Mesenchymal stem cell (in vitro differentiated cells and primary cell): ENCODE results near the gene GRIK2.

Experiments
- DNase-seq: peaks from one replicate; pipeline ENCODE4 v3.0.0-alpha.2; 2013
- H2AFZ ChIP-seq: one replicate; pipeline ENCODE4 v1.6.1; 2013; ENCODE audit warnings: low read depth, mild to moderate bottlenecking, control low read depth, inconsistent platforms, low read length, moderate library complexity
- H2AK5ac ChIP-seq: 2 replicates; pipeline ENCODE4 v1.6.1; 2013; ENCODE audit warnings: low read length, moderate library complexity, mild to moderate bottlenecking, inconsistent platforms; ENCODE audit not compliant: severe bottlenecking
- H2BK120ac ChIP-seq: one replicate; pipeline ENCODE4 v1.6.1; 2013; ENCODE audit warnings: low read depth, mild to moderate bottlenecking, inconsistent platforms, low read length, moderate library complexity
- H2BK12ac ChIP-seq, 2 experiments: one replicate each; pipeline ENCODE4 v1.6.1; 2013; ENCODE audit warnings: inconsistent platforms in 2 of 2, low read length in 2 of 2, mild to moderate bottlenecking in 2 of 2, moderate library complexity in 2 of 2, control low read depth in 1 of 2
- H2BK15ac ChIP-seq: one replicate; pipeline ENCODE4 v1.6.1; 2013; ENCODE audit warnings: mild to moderate bottlenecking, low read depth, inconsistent platforms; ENCODE audit not compliant: poor library complexity, severe bottlenecking
- H2BK5ac ChIP-seq: 2 replicates; pipeline ENCODE4 v1.6.1; 2013; ENCODE audit warnings: low read depth, mild to moderate bottlenecking, low read length, control low read depth, inconsistent platforms; ENCODE audit not compliant: poor library complexity, severe bottlenecking
- H3K14ac ChIP-seq, 2 experiments: one replicate each; pipeline ENCODE4 v1.6.1; 2013; ENCODE audit warnings: inconsistent platforms in 2 of 2, low read length in 2 of 2, control low read depth in 1 of 2, mild to moderate bottlenecking in 1 of 2, moderate library complexity in 1 of 2
- H3K18ac ChIP-seq, 2 experiments: one replicate each; pipeline ENCODE4 v1.6.1; 2013; ENCODE audit warnings: inconsistent platforms in 2 of 2, low read length in 2 of 2, control low read depth in 1 of 2, low read depth in 1 of 2, mild to moderate bottlenecking in 1 of 2
- H3K23ac ChIP-seq, 2 experiments: one replicate each; pipeline ENCODE4 v1.6.1; 2013; ENCODE audit warnings: inconsistent platforms in 2 of 2, low read length in 2 of 2, mild to moderate bottlenecking in 2 of 2, moderate library complexity in 2 of 2, control low read depth in 1 of 2
- H3K27ac ChIP-seq: 2 replicates; pipeline ENCODE4 v1.5.1; 2013; ENCODE audit warnings: mild to moderate bottlenecking, moderate library complexity, low read length, control low read depth, inconsistent platforms; ENCODE audit not compliant: poor library complexity, severe bottlenecking
- H3K27me3 ChIP-seq, 2 experiments: 2 replicates each; pipeline versions ENCODE4 v1.6.1 to v1.7.0; 2013; ENCODE audit warnings: low read length in 2 of 2, mild to moderate bottlenecking in 2 of 2, moderate library complexity in 2 of 2, control low read depth in 1 of 2, inconsistent platforms in 1 of 2; ENCODE audit not compliant: control insufficient read depth in 1 of 2, insufficient read depth in 1 of 2
- H3K36me3 ChIP-seq, 2 experiments: 2 replicates each; pipeline versions ENCODE4 v1.6.1 to v1.7.0; 2013; ENCODE audit warnings: low read length in 2 of 2, control low read depth in 1 of 2, inconsistent platforms in 1 of 2, low read depth in 1 of 2, mild to moderate bottlenecking in 1 of 2; ENCODE audit not compliant: insufficient read depth in 2 of 2, control insufficient read depth in 1 of 2
- H3K4ac ChIP-seq, 2 experiments: one replicate each; pipeline ENCODE4 v1.6.1; 2013; ENCODE audit warnings: inconsistent platforms in 2 of 2, low read length in 2 of 2, mild to moderate bottlenecking in 2 of 2, moderate library complexity in 2 of 2, control low read depth in 1 of 2, low read depth in 1 of 2
- H3K4me1 ChIP-seq: 2 replicates; pipeline ENCODE4 v1.6.1; 2013; ENCODE audit warnings: low read depth, low read length, control low read depth; ENCODE audit not compliant: control insufficient read depth, insufficient read depth
- H3K4me2 ChIP-seq: 2 replicates; pipeline ENCODE4 v1.6.1; 2013; ENCODE audit warnings: low read length, mild to moderate bottlenecking, inconsistent platforms; ENCODE audit not compliant: poor library complexity, severe bottlenecking
- H3K4me3 ChIP-seq, 2 experiments: 2 replicates each; pipeline versions ENCODE4 v1.5.1 to v1.7.0; 2013; ENCODE audit warnings: low read length in 2 of 2, mild to moderate bottlenecking in 2 of 2, control low read depth in 1 of 2, low read depth in 1 of 2; ENCODE audit not compliant: insufficient read depth in 1 of 2
- H3K79me1 ChIP-seq: replicated peaks from 2 replicates; pipeline ENCODE4 v1.6.1; 2013; ENCODE audit warnings: mild to moderate bottlenecking, control low read depth, low read length, inconsistent platforms; ENCODE audit not compliant: poor library complexity, severe bottlenecking
- H3K9ac ChIP-seq: 2 replicates; pipeline ENCODE4 v1.7.0; 2013; ENCODE audit warnings: mild to moderate bottlenecking, low read length, moderate library complexity
- H3K9me3 ChIP-seq: 2 replicates; pipeline ENCODE4 v1.7.0; 2013; ENCODE audit warnings: mild to moderate bottlenecking, low read length; ENCODE audit not compliant: control insufficient read depth
- H4K8ac ChIP-seq: one replicate; pipeline ENCODE4 v1.6.1; 2013; ENCODE audit warnings: inconsistent platforms, mild to moderate bottlenecking, low read length, moderate library complexity
- H4K91ac ChIP-seq: one replicate; pipeline ENCODE4 v1.6.1; 2013; ENCODE audit warnings: mild to moderate bottlenecking, low read length, inconsistent platforms
- WGBS: methylation state at CpG from one replicate; pipeline ENCODE4 v1.1.7; 2013; ENCODE audit warnings: mixed read lengths; 5-methylcytosine and 5-hydroxymethylcytosine counted together

GRIK2 gene

DNA sequence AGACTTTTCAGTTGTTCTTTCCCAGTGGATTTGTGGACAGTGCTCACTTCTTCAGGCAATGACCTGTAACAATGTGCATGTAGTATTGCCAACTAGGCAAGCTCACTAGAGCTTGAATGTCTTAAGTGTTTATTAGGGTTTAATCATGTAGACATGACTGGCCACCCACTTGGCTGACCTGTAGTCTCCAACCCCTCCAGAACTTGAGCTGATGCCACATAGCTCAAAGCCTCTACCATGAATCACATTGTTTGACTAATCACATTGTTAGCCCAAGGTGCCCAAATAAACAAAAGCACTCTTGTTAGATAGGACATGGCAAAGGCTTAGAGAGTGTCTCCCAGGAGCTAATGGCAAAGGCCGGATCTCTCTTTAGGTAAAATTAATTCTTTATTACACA is 272.7 kb downstream of the GRIK2 start:
- Histone ChIP-seq H3K23ac (no peak overlapping the region), H3K36me3 (no peaks in the 10 kb centered on the region), H3K27ac (no peak overlapping the region), H3K4me3 (no peak overlapping the region), H2BK5ac (no peak overlapping the region), H2AK5ac (no peak overlapping the region), H4K91ac (no peak overlapping the region), H3K9me3 (no peaks in the 10 kb centered on the region), H2BK15ac (no peak overlapping the region), H3K14ac (no peak overlapping the region), H3K79me1 (no peaks in the 10 kb centered on the region), H3K4me2 (no peak overlapping the region), H3K9ac (no peak overlapping the region), H3K4ac (no peak overlapping the region), H3K18ac (no peak overlapping the region), H3K4me1 (no peaks in the 10 kb centered on the region), H2BK12ac (no peak overlapping the region), H4K8ac (no peak overlapping the region), H2AFZ (no peak overlapping the region), H3K27me3 (no peaks in the 10 kb centered on the region), H2BK120ac (no peak overlapping the region)
- DNase-seq, result no peak
- no CpG with 5 or more reads among the region's 1 CpG for WGBS

DNA sequence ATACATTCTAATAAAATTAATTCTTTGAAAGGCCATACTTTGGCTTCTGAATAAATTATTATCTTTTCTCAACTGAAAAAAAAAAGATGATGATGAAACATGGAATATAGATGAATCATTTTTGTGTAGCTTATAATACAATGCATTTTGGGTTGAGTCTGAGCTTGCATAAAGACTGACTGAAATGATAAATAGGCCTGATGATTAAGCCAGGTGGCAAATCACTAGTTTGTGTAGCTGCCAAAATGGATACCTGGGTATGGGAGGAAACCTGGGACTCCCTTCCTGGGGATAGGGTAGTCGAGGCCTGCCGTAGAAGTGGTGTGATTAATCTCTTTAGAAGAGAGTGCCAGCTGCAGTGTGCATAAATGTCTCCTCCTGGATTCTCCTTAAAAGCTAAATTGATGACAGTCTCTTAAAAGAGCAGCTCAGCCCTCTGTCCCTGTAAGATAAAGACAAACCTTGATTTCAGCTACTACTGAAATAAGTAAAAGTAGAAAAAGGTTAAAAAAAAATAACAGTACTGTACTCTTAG is 275.1 kb downstream of the GRIK2 start:
- Histone ChIP-seq H3K4me1 (no peaks in the 10 kb centered on the region), H2AFZ (no peak overlapping the region), H3K4ac (no peak overlapping the region), H3K9me3 (no peaks in the 10 kb centered on the region), H3K27ac (no peak overlapping the region), H3K14ac (no peak overlapping the region), H3K23ac (no peak overlapping the region), H2BK12ac (no peak overlapping the region), H4K8ac (no peak overlapping the region), H3K18ac (no peak overlapping the region), H3K27me3 (no peaks in the 10 kb centered on the region), H2BK120ac (no peak overlapping the region), H3K9ac (no peak overlapping the region), H3K79me1 (no peaks in the 10 kb centered on the region), H3K4me3 (no peak overlapping the region), H2AK5ac (no peak overlapping the region), H4K91ac (no peak overlapping the region), H3K4me2 (no peak overlapping the region), H3K36me3 (no peaks in the 10 kb centered on the region), H2BK15ac (no peak overlapping the region), H2BK5ac (no peak overlapping the region)
- WGBS, result 96% methylated on average over 2 of the region's 2 CpGs
- no peak for DNase-seq

DNA sequence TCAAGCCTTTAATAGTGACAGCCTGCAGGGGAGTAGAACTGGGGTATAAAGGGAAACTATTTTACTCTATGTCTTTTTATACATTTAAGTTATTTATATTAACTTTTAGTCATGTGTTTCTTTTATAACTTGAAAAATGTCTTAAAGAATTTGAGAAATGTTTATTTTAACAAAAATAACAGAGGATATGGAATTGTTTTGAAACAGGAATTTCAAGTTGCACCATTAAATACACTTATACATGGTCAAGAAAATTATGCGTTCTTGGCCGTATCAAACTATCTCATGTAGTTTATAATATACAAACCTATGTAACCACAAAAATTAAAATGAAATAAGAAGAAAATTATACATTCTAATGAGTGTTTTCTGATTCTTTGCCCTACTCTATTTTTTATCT is 282.7 kb downstream of the GRIK2 start:
- H3K14ac ChIP-seq, result no peak overlapping the region
- H3K4me1 ChIP-seq, result no peaks in the 10 kb centered on the region
- H3K23ac ChIP-seq, result no peak overlapping the region
- H2AK5ac ChIP-seq, result no peak overlapping the region
- H3K4me2 ChIP-seq, result no peak overlapping the region
- no peak overlapping the region for H3K27ac ChIP-seq
- no peak overlapping the region for H4K91ac ChIP-seq
- H2BK15ac ChIP-seq, result no peak overlapping the region
- H3K18ac ChIP-seq, result no peak overlapping the region
- H3K79me1 ChIP-seq, result no peaks in the 10 kb centered on the region
- no CpG with 5 or more reads among the region's 2 CpGs for WGBS
- no peak overlapping the region for H2BK120ac ChIP-seq
- no peak overlapping the region for H3K4ac ChIP-seq
- H3K9me3 ChIP-seq, result no peaks in the 10 kb centered on the region
- H3K36me3 ChIP-seq, result no peaks in the 10 kb centered on the region
- no peak for DNase-seq
- H2BK5ac ChIP-seq, result no peak overlapping the region
- H2BK12ac ChIP-seq, result no peak overlapping the region
- no peak overlapping the region for H2AFZ ChIP-seq
- H4K8ac ChIP-seq, result no peak overlapping the region
- H3K9ac ChIP-seq, result no peak overlapping the region
- H3K4me3 ChIP-seq, result no peak overlapping the region
- no peaks in the 10 kb centered on the region for H3K27me3 ChIP-seq

DNA sequence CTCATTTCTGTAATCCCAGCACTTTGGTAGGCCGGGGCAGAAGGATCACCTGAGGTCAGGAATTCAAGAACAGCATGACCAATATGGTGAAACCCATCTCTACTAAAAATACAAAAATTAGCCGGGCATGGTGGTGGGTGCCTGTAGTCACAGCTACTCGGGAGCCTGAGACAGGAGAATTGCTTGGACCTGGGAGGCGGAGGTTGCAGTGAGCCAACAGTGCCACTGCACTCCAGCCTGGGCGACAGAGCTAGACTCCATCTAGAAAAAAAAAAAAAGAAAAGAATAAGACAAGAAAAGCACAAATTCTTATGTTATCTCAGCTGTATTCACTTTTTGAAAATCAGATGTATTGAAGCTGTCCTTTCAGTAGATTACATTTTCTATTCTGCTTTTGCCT is 289.4 kb downstream of the GRIK2 start:
- no peak overlapping the region for H3K4me3 ChIP-seq
- H3K27me3 ChIP-seq, result no peaks in the 10 kb centered on the region
- H3K79me1 ChIP-seq, result no peaks in the 10 kb centered on the region
- no peak overlapping the region for H3K4ac ChIP-seq
- no peaks in the 10 kb centered on the region for H3K36me3 ChIP-seq
- DNase-seq, result no peak
- no peak overlapping the region for H3K14ac ChIP-seq
- no peak overlapping the region for H2BK12ac ChIP-seq
- no peak overlapping the region for H3K27ac ChIP-seq
- no peak overlapping the region for H2AK5ac ChIP-seq
- H4K8ac ChIP-seq, result no peak overlapping the region
- WGBS, result 95% methylated on average over 4 of the region's 5 CpGs
- H3K9me3 ChIP-seq, result no peaks in the 10 kb centered on the region
- no peak overlapping the region for H3K4me2 ChIP-seq
- H4K91ac ChIP-seq, result no peak overlapping the region
- H2BK120ac ChIP-seq, result no peak overlapping the region
- H3K18ac ChIP-seq, result no peak overlapping the region
- no peak overlapping the region for H2AFZ ChIP-seq
- H2BK5ac ChIP-seq, result no peak overlapping the region
- H3K9ac ChIP-seq, result no peak overlapping the region
- no peak overlapping the region for H2BK15ac ChIP-seq
- no peak overlapping the region for H3K23ac ChIP-seq
- no peaks in the 10 kb centered on the region for H3K4me1 ChIP-seq
